Type B pancreatic cell (in vitro differentiated cells): ENCODE measurements around the gene MBOAT7. TPM values are rescaled to one million over a fixed set of nuclear protein-coding genes. Genes with fewer than 3 reads are reported as not detected.

Source experiments
- DNase-seq: peaks from one replicate; pipeline ENCODE4 v3.0.0; 2021; ENCODE audit warnings: mixed read lengths; ENCODE audit not compliant: unreplicated experiment; ENCODE audit errors: extremely low spot score
- H3K27ac Mint-ChIP-seq: 2 replicates; pipeline ENCODE4 v1.8.0; 2021; ENCODE audit warnings: mild to moderate bottlenecking, mixed read lengths
- H3K27me3 Mint-ChIP-seq: 2 replicates; pipeline ENCODE4 v1.8.0; 2021; ENCODE audit warnings: mixed read lengths
- H3K36me3 Mint-ChIP-seq: 2 replicates; pipeline ENCODE4 v1.8.0; 2021; ENCODE audit warnings: mixed read lengths
- H3K4me1 Mint-ChIP-seq: one replicate; pipeline ENCODE4 v1.8.0; 2021; ENCODE audit warnings: mixed read lengths; ENCODE audit not compliant: unreplicated experiment
- H3K4me3 Mint-ChIP-seq: 2 replicates; pipeline ENCODE4 v1.8.0; 2021; ENCODE audit warnings: mild to moderate bottlenecking, mixed read lengths
- H3K9me3 Mint-ChIP-seq: 2 replicates; pipeline ENCODE4 v1.8.0; 2021; ENCODE audit warnings: mixed read lengths
- total RNA-seq: library from RNA; stranded (reverse); gene quantifications from 2 replicates; pipeline ENCODE4 v1.2.1, GENCODE V29; 2021; ENCODE audit warnings: low replicate concordance
- TF ChIP-seq, protein P1 (sequence below): fragments of 200-600 bp; sonication (generic); conservative IDR thresholded peaks from 2 replicates; pipeline ENCODE4 v1.5.0; 2021; ENCODE audit warnings: antibody characterized with exemption, mild to moderate bottlenecking

Gene MBOAT7
- total RNA-seq, 1 donor from 2014 or later: 73.3 TPM

DNA sequence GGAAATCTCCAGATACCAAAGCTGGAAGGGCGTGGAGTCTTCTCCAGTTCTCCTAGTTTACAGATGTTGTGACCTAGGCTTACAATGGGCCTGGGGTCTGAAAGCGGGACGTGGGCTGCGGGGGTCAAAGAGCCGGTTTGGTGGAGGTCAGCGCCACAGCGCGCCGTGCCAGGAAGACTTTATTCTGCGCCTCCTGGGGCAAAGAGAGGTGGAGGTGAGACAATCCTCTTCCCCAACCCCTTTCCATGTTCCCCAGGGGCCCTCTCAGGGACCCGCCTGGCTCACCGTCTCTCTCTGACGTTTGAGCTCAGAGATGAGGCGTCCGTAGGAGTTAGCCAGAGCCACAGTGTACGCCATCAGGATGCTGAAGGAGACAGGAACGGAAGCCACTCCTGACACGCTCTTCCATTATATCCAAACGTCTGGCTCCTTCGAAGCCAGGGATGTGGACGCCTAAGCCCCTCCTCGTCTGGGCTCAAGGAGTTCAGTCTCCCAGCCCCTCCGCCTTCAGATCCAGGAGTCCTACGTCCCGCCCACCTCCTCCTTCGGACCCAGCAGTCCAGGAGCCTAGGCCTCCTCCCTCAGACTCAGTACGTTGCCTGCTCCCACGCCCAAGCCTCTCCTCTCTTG, 29.1 kb downstream of the MBOAT7 start:
- Mint-ChIP-seq H3K27me3 (no peaks in the 10 kb centered on the region), H3K4me1 (peaks cover 31% of the 10 kb centered on the region), H3K27ac (peak overlapping the region; percentile 99), H3K9me3 (no peaks in the 10 kb centered on the region), H3K4me3 (peak overlapping the region; percentile 100), H3K36me3 (peaks cover 10% of the 10 kb centered on the region)
- no peak for DNase-seq
- TF ChIP-seq, protein P1, sequence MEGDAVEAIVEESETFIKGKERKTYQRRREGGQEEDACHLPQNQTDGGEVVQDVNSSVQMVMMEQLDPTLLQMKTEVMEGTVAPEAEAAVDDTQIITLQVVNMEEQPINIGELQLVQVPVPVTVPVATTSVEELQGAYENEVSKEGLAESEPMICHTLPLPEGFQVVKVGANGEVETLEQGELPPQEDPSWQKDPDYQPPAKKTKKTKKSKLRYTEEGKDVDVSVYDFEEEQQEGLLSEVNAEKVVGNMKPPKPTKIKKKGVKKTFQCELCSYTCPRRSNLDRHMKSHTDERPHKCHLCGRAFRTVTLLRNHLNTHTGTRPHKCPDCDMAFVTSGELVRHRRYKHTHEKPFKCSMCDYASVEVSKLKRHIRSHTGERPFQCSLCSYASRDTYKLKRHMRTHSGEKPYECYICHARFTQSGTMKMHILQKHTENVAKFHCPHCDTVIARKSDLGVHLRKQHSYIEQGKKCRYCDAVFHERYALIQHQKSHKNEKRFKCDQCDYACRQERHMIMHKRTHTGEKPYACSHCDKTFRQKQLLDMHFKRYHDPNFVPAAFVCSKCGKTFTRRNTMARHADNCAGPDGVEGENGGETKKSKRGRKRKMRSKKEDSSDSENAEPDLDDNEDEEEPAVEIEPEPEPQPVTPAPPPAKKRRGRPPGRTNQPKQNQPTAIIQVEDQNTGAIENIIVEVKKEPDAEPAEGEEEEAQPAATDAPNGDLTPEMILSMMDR: no peak

DNA sequence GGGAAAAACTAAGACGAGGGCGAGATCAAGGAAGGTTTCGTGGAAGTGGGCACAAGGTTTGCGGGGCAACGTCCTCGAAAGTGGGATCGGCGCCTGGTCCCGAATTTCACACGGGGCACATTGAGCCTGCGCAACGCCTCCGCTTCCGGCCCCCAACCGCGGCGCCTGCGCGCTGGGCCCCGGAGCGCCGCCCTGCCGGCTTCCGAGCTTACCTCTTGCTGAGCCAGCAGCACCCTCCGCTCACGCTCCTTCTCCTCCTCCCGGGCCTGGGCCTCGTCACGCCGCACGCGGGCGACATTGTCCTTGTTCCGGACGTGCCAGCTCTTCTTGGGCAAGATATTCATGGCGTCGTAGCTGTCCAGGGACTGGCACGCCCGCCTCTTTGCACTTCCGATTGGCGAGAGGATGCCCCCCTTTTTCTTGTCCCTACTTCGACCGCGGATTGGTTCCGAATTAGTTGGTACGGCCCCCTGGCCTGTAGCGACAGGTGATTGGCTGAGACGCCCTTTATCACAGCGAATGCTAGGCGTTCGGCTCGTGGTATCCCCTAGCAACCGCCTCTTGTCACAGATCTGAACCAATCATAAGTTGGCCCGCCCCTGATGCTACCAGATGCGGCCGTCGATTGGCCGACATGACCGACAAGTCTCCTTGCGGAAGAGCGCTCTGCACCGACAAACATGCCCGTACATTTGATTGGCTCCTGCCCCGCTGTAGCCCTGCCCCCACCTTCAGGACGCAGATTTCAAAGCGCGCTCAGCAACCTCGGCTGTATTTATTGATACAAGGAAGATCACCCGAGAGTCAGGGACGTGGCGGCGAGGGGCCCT, 29.8 kb downstream of the MBOAT7 start, which contains the start of gene LENG1:
LENG1 (minus strand) TSS at position 370 of the 830 bp plus-strand sequence; CDS start at position 344, 26 bp downstream.
- peaks cover 11% of the 10 kb centered on the region for H3K36me3 Mint-ChIP-seq
- DNase-seq: peak; percentile 98
- H3K4me3 Mint-ChIP-seq: peak within 1 kb of the TSS; percentile 100
- peak within 1 kb of the TSS; percentile 99 for H3K27ac Mint-ChIP-seq
- TF ChIP-seq, protein P1: peak; percentile 59
- no peaks in the 10 kb centered on the region for H3K9me3 Mint-ChIP-seq
- H3K27me3 Mint-ChIP-seq: no peaks in the 10 kb centered on the region
- H3K4me1 Mint-ChIP-seq: peaks cover 29% of the 10 kb centered on the region

DNA sequence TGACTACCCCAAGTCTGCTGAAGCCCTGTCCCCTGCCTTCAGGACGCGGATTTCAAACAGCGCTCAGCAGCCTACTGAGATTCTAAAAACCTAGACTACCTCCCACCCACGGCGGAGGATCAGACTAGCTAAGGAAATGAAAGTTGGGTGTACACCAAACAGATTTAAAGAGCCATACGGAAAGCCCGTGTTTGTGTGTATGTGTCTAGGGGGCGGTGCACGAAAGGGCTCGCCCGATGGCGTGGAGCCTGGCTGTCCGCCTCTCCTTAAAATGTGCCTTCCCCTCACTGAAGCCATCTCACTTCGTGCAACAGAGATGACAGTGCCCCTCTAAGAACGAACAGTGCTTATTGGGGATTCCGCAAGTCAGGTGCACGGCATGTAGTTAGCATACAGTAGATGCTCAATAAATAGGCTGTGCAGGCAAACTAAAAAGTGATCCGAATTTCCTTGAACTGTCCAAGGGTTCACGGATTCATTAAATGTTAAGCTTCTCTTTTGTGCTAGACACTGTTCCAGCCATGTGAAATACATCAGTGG, 30.5 kb downstream of the MBOAT7 start:
- peaks cover 26% of the 10 kb centered on the region for H3K4me1 Mint-ChIP-seq
- TF ChIP-seq, protein P1: no peak
- H3K4me3 Mint-ChIP-seq: peak overlapping the region; percentile 100
- H3K27ac Mint-ChIP-seq: peak overlapping the region; percentile 99
- H3K9me3 Mint-ChIP-seq: no peaks in the 10 kb centered on the region
- no peaks in the 10 kb centered on the region for H3K27me3 Mint-ChIP-seq
- H3K36me3 Mint-ChIP-seq: peaks cover 14% of the 10 kb centered on the region
- DNase-seq: no peak

DNA sequence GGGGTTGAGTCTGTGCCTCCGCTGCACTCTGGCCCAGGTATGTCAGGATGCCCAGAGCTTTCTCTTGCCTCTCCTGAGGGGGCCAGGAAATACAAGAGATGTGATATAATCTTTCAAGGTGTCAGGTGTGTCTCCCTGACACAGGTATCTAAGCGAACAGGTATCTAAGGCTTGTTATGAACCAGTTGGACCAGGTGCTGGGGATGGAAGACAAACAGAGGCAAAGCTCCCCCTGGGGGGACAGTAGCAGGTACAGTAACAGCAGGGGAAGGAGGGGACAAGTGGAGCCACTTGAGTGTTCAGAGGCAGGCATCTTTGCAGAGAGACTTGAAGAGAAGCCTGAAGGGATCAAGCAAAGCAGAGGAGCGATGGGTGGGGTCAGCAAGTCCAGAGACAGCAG, 32.4 kb downstream of the MBOAT7 start:
- no peak for DNase-seq
- Mint-ChIP-seq H3K36me3 (peaks cover 17% of the 10 kb centered on the region), H3K4me1 (peaks cover 17% of the 10 kb centered on the region), H3K9me3 (no peaks in the 10 kb centered on the region), H3K27ac (peak overlapping the region; percentile 92), H3K27me3 (no peaks in the 10 kb centered on the region), H3K4me3 (peak overlapping the region; percentile 81)
- TF ChIP-seq, protein P1: no peak

DNA sequence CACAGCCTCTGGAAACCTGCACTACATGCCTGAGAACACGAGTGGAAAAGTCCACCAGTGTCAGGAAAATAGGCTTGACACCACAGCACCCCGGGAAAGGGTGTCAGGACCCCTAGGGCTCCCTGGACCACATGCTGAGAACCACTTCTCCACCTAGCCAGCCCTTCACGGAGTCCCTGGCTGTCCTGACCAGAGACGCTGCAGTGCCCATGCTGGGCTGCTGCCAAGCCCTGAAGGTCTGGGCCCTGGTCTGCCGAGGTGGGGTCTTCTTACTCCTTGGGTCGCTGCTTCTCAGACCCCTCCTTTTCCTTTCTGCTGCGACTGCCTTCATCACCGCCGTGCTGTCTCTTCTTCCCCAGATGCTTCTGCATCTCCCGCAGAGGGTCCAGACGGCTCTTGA, 32.9 kb downstream of the MBOAT7 start:
- H3K27ac Mint-ChIP-seq: peak overlapping the region; percentile 92
- no peak for DNase-seq

More for the DNA sequence above, 32.9 kb downstream of the MBOAT7 start:
- H3K9me3 Mint-ChIP-seq: no peaks in the 10 kb centered on the region
- H3K36me3 Mint-ChIP-seq: peaks cover 17% of the 10 kb centered on the region
- TF ChIP-seq, protein P1: no peak
- H3K4me1 Mint-ChIP-seq: peaks cover 17% of the 10 kb centered on the region
- H3K4me3 Mint-ChIP-seq: peak overlapping the region; percentile 81
- H3K27me3 Mint-ChIP-seq: no peaks in the 10 kb centered on the region
